GM12801 (cell line): ENCODE measurements around the gene LRRC3.

Experiments
- TF ChIP-seq, protein P1 (sequence below): IDR thresholded peaks from one replicate; pipeline ENCODE4 v1.5.1; 2011; ENCODE audit warnings: control low read depth; ENCODE audit not compliant: insufficient read length; ENCODE audit errors: extremely low read depth

LRRC3 gene

DNA sequence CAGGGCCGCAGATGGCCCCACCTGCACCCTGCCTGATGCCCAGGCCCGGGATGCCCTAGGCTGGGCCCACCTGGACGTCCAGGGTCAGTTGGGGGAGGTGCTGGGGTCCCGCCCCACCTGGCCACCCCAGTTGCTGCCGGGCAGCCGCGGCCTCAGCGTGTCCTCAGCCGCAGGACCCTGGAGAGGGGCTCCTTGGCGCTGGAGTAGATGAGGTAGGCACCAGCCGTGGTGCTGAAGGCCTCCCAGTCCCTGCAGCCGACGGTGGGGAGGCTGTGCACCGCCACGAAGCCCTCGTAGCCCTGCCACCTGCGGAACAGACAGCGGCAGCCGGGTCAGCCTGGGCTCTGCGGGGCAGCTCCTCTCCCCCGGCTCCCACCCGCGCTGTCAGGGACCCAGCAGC, 44.3 kb downstream of the LRRC3 start:
- TF ChIP-seq, protein P1, sequence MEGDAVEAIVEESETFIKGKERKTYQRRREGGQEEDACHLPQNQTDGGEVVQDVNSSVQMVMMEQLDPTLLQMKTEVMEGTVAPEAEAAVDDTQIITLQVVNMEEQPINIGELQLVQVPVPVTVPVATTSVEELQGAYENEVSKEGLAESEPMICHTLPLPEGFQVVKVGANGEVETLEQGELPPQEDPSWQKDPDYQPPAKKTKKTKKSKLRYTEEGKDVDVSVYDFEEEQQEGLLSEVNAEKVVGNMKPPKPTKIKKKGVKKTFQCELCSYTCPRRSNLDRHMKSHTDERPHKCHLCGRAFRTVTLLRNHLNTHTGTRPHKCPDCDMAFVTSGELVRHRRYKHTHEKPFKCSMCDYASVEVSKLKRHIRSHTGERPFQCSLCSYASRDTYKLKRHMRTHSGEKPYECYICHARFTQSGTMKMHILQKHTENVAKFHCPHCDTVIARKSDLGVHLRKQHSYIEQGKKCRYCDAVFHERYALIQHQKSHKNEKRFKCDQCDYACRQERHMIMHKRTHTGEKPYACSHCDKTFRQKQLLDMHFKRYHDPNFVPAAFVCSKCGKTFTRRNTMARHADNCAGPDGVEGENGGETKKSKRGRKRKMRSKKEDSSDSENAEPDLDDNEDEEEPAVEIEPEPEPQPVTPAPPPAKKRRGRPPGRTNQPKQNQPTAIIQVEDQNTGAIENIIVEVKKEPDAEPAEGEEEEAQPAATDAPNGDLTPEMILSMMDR: no peak

DNA sequence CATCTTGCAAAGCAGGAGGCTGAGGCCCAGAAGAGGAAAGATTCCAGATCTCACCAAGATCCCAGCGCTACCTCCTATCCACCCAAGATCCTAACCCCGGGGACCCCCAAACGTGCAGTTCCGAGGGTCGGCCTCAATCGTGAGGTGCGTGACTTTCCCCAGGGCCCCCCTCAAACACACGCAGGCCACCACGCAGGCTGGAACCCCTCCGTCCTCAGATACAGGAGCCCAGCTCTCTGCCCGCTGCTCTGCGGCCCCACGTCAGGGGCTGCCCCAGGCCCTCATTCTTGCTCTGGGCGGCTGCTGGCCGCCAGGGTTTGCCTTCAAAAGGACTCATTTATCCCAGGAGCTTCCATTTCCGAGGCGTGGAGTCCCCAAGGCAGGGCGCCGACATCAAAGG, 44.8 kb downstream of the LRRC3 start:
- TF ChIP-seq, protein P1: no peak

DNA sequence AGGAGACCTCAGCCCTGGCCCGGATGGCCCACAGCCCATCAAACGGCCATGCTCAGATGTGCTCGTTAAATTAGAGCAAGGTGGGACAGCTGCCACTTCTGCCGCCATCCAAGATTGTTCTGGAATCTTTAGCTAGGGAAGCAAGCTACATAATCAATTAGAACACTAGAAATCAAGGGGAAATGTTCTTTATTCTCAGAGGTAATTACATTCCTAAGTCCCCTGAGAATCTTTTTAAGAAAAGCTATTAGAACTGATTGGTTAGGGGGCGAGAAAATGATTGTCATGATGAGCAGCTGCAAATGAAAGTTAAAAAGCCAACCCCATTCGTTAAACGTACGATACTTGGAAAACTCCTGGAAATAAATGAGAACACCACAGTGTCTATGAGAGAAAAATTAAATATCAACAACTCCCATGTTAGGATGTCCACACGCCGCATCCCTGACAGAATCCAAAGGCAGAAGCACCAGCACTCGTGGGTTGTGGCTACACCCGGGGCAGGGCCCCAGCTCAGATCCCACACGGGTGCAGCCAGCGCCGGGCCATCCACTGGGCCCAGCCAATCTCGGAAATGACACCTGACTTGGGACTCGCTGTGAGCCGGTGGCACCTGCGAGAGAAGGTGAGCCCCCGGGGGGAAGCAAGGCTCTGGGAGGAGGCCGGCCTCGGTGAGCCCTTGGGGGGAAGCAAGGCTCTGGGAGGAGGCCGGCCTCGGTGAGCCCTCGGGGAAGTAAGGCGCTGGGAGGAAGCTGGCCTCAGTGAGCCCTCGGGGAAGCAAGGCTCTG, 47.1 kb downstream of the LRRC3 start:
- TF ChIP-seq, protein P1: no peak

DNA sequence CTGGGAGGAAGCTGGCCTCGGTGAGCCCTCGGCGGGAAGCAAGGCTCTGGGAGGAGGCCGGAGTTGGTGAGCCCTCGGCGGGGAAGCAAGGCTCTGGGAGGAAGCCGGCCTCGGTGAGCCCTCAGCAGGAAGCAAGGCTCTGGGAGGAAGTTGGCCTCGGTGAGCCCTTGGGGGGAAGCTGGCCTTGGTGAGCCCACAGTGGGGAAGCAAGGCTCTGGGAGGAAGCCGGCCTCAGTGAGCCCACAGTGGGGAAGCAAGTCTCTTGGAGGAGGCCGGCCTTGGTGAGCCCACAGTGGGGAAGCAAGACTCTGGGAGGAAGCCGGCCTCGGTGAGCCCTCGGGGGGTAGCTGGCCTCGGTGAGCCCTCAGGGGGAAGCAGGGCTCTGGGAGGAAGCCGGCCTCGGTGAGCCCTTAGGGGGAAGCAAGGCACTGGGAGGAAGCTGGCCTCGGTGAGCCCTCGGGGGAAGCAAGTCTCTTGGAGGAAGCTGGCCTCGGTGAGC, 48.6 kb downstream of the LRRC3 start:
- TF ChIP-seq, protein P1: no peak

DNA sequence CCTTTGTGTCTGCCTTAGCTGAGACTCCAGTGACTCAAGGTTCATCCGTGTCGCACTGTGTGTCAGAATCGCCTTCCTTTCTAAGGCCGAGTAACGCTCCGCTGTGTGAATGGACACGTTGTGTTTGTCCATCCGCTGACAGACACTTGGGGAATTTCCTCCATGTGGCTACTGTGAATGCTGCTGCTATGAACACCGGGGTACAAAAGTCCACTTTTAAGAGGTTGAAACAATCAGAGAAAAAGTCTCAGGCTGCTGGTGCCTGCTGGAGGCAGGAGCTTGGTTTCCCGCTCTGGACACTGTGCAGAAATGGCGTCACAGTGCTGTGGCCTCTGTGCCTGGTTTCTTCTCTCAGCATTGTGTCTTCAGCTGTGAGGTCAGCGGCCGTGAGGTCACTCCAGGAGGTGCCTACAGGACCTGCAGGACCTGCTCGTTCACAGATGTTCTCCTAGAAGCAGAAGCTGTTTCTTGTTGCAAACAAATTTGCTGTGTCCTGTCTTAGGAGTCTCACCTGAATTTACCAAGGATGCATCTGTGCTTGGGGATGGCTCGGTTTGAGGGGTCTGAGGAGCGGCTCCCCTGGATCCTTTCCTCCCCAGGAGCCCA, 50.5 kb downstream of the LRRC3 start:
- TF ChIP-seq, protein P1: no peak

DNA sequence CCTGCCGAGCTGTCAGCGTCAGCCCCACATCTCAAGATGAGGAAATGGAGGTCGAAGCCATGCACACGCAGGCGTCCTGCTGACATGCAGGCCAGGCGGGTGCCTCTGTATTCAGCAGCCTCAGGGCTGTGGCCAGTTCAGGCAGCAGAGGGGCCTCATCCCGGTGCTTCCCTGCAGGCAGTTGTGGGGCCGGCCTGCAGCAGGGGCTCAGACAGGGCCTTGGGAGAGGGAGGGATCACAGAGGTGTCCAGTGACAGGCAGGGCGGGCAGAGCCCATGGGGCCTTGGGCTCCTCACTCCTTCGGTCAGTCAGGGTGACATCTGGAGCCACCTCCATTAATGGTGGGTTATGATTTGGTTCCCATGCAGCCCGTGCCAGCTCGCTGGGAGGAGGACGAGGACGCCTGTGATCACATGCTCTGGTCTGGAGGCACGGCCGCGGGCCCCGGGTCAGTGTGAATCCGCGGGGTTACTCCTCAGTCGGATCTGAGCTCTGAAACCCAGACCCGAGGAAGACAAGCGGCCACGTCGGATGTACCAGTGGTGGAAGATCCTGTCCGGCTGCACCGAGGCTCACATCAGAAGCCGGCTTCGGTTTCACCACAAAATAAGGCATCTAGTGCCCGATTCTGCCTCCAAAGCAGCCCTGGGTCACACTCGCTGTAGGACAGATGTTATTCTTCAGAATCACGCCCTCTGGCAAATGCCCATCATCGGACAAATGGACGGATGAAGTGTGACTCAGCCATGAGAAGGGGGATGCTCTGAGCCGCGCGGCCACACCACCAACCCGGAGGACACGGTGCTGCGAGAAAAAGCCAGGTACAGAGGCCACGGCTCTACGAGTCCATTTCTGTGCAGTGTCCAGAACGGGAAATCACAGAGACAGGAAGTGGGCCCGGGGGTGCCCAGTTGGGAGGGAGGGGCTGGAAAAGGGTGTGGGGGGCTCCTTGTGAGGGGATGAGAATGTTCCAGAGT, 51.3 kb downstream of the LRRC3 start:
- TF ChIP-seq, protein P1: no peak

DNA sequence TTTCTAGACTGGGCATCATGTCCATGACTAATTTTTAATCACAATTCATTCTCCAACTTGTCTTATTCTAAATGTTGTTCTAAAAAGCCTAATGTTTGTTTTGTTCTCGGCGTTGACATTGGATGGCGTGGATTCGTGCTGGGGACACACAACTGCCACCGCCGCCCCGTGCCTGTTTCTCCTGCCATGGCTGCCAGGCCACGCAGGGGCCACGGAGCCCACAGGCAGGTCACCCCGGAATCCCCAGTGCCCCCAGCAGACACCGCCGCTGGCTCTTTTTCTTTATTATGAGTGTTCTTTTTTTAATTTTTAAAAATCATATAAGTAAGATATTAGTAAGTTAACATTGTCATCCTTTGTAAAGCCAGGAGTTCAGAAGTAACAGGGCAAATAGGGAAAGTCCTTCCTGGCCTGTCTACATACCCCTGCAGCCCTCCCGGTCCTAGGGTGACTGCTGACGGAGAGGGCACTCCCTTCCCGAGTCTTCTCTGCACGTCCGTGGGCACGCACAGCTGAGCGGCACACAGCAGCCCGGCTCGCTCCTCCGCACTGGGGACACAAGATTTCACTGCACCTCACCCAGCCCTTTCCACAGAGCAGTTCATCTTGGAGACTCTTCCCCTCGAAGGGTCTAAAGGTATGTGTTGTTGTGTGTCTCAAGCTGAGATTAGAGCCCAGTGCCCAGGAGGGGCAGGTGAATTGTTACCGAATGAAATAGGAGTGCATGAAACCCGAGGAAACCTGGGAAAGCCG, 52.5 kb downstream of the LRRC3 start:
- TF ChIP-seq, protein P1: no peak
